Smooth muscle cell (in vitro differentiated cells): ENCODE data around the gene LTF. TPM values are rescaled to one million over a fixed set of nuclear protein-coding genes. Genes with fewer than 3 reads are reported as not detected.
"Not testable (repeated sequence)": the region's sequence is repeated elsewhere in the genome, so short reads cannot be mapped to it uniquely, and the experiment has no call there.

Source experiments
- DNase-seq: peaks from one replicate; lab custom pipeline; 2025; ENCODE audit not compliant: unreplicated experiment; lab: John Stamatoyannopoulos, UW
- H2AFZ ChIP-seq: fragments of 200-600 bp; sonication (generic); 2 replicates; pipeline ENCODE4 v1.6.0; 2016; ENCODE audit warnings: antibody characterized with exemption, low read depth, mild to moderate bottlenecking
- H3F3A ChIP-seq: fragments of 200-600 bp; sonication (generic); 2 replicates; pipeline ENCODE4 v1.6.0; 2017; ENCODE audit warnings: antibody characterized with exemption, low read depth
- H3K27ac ChIP-seq: fragments of 200-600 bp; sonication (generic); 2 replicates; pipeline ENCODE4 v1.5.1; 2016; ENCODE audit warnings: low read depth, mild to moderate bottlenecking
- H3K27me3 ChIP-seq: fragments of 200-600 bp; sonication (generic); 2 replicates; pipeline ENCODE4 v1.6.1; 2016; ENCODE audit warnings: low read depth, mild to moderate bottlenecking
- H3K36me3 ChIP-seq: fragments of 200-600 bp; sonication (generic); 2 replicates; pipeline ENCODE4 v1.5.1; 2016; ENCODE audit warnings: low read depth
- H3K4me1 ChIP-seq: fragments of 200-600 bp; sonication (generic); 2 replicates; pipeline ENCODE4 v1.5.1; 2016; ENCODE audit warnings: low read depth
- H3K4me2 ChIP-seq: fragments of 200-600 bp; sonication (generic); 2 replicates; pipeline ENCODE4 v1.6.0; 2016; ENCODE audit warnings: mild to moderate bottlenecking
- H3K4me3 ChIP-seq: fragments of 200-600 bp; sonication (generic); 2 replicates; pipeline ENCODE4 v1.5.1; 2016; ENCODE audit warnings: mild to moderate bottlenecking
- H3K79me2 ChIP-seq: fragments of 200-600 bp; sonication (generic); 2 replicates; pipeline ENCODE4 v1.6.0; 2016; ENCODE audit warnings: low read depth, mild to moderate bottlenecking
- H3K9ac ChIP-seq: fragments of 200-600 bp; sonication (generic); 2 replicates; pipeline ENCODE4 v1.6.0; 2016; ENCODE audit warnings: low read depth
- H3K9me3 ChIP-seq: fragments of 200-600 bp; sonication (generic); replicated peaks from 2 replicates; pipeline ENCODE4 v1.5.1; 2016; ENCODE audit warnings: low read depth
- H4K20me1 ChIP-seq: fragments of 200-600 bp; sonication (generic); 2 replicates; pipeline ENCODE4 v1.6.0; 2016; ENCODE audit warnings: low read depth
- CTCF ChIP-seq: fragments of 200-600 bp; sonication (generic); IDR thresholded peaks from 2 replicates; pipeline ENCODE4 v1.5.1; 2017; ENCODE audit warnings: borderline replicate concordance, mild to moderate bottlenecking, antibody characterized with exemption; ENCODE audit not compliant: insufficient read depth, poor library complexity, severe bottlenecking
- WGBS: methylation state at CpG from one replicate; pipeline ENCODE4 v1.1.7; 2016; ENCODE audit warnings: low lambda C conversion rate; 5-methylcytosine and 5-hydroxymethylcytosine counted together
- polyA plus RNA-seq: library from polyadenylated mRNA; unstranded; fragments of >200 nt; fragmentation: Nextera tagmentation; extraction: Ambion mirVana; gene quantifications from 2 replicates; pipeline ENCODE4 v1.2.1, GENCODE V29; 2016
- total RNA-seq: library from RNA; depleted of rRNA; stranded (reverse); fragments of >200 nt; gene quantifications from 2 replicates; pipeline ENCODE4 v1.2.3, GENCODE V29; 2014

LTF gene
- total and polyA plus RNA-seq, 2 experiments from 2014 or later = not detected

GRCh38 chr3:46438831-46439230 is 25.9 kb downstream of the LTF start:
- Histone ChIP-seq H3K4me1 (no peaks in the 10 kb centered on the region), H3K9me3 (no peaks in the 10 kb centered on the region), H3F3A (no peaks in the 10 kb centered on the region), H3K4me3 (no peak overlapping the region), H3K36me3 (no peaks in the 10 kb centered on the region), H2AFZ (no peak overlapping the region), H3K27ac (no peak overlapping the region), H3K27me3 (peaks cover 3% of the 10 kb centered on the region), H3K4me2 (no peak overlapping the region), H4K20me1 (no peaks in the 10 kb centered on the region), H3K9ac (no peak overlapping the region), H3K79me2 (no peaks in the 10 kb centered on the region)
- TF ChIP-seq CTCF = no peak
- WGBS = 89% methylated on average over 3 of the region's 3 CpGs
- DNase-seq = no peak

- H3K27ac ChIP-seq = no peak overlapping the region
- H3K4me2 ChIP-seq = no peak overlapping the region
- TF ChIP-seq CTCF = no peak
- H3F3A ChIP-seq = no peaks in the 10 kb centered on the region
- no peaks in the 10 kb centered on the region for H3K4me1 ChIP-seq
- 92% methylated on average over 3 of the region's 3 CpGs for WGBS
- no peaks in the 10 kb centered on the region for H4K20me1 ChIP-seq
- no peak overlapping the region for H3K9ac ChIP-seq
- no peak overlapping the region for H3K4me3 ChIP-seq
- H3K27me3 ChIP-seq = peaks cover 3% of the 10 kb centered on the region
- H3K9me3 ChIP-seq = no peaks in the 10 kb centered on the region
- no peak overlapping the region for H2AFZ ChIP-seq
- no peaks in the 10 kb centered on the region for H3K79me2 ChIP-seq
- no peak for DNase-seq
- no peaks in the 10 kb centered on the region for H3K36me3 ChIP-seq
Observed at GRCh38 chr3:46435081-46435726, 29.5 kb downstream of the LTF start.

- peaks cover 3% of the 10 kb centered on the region for H3K27me3 ChIP-seq
- no peak overlapping the region for H2AFZ ChIP-seq
- no peak overlapping the region for H3K4me3 ChIP-seq
- H3K27ac ChIP-seq = no peak overlapping the region
- H3K79me2 ChIP-seq = no peaks in the 10 kb centered on the region
- no peaks in the 10 kb centered on the region for H3F3A ChIP-seq
- no peaks in the 10 kb centered on the region for H3K36me3 ChIP-seq
- no peak for TF ChIP-seq CTCF
- H3K9me3 ChIP-seq = no peaks in the 10 kb centered on the region
- no peak for DNase-seq
- no peaks in the 10 kb centered on the region for H4K20me1 ChIP-seq
- no peaks in the 10 kb centered on the region for H3K4me1 ChIP-seq
- no peak overlapping the region for H3K4me2 ChIP-seq
- no peak overlapping the region for H3K9ac ChIP-seq
- WGBS = 95% methylated on average over 1 of the region's 1 CpG
Observed at GRCh38 chr3:46433841-46434240, 30.9 kb downstream of the LTF start.

GRCh38 chr3:46433118-46433517 is 31.6 kb downstream of the LTF start:
- not testable (repeated sequence) for H3K9ac ChIP-seq, H3K4me3 ChIP-seq, H3F3A ChIP-seq, H3K27me3 ChIP-seq, H3K27ac ChIP-seq, H3K4me2 ChIP-seq, H3K79me2 ChIP-seq, H3K36me3 ChIP-seq, H3K9me3 ChIP-seq, H4K20me1 ChIP-seq, H3K4me1 ChIP-seq, DNase-seq, H2AFZ ChIP-seq
- 52% methylated on average over 4 of the region's 4 CpGs for WGBS

- not testable (repeated sequence) for H3F3A ChIP-seq, H3K4me3 ChIP-seq, H3K4me2 ChIP-seq, H3K9ac ChIP-seq, H3K27ac ChIP-seq, H3K4me1 ChIP-seq, H2AFZ ChIP-seq, H3K9me3 ChIP-seq, H4K20me1 ChIP-seq, H3K27me3 ChIP-seq, DNase-seq, H3K79me2 ChIP-seq, H3K36me3 ChIP-seq
- 87% methylated on average over 5 of the region's 5 CpGs for WGBS
Observed at GRCh38 chr3:46431905-46432304, 32.8 kb downstream of the LTF start.

- not testable (repeated sequence) for H3K79me2 ChIP-seq, H4K20me1 ChIP-seq, H3K9me3 ChIP-seq, H3K4me1 ChIP-seq, H3K9ac ChIP-seq, H3K27me3 ChIP-seq, H2AFZ ChIP-seq, H3F3A ChIP-seq, H3K4me2 ChIP-seq, DNase-seq, H3K27ac ChIP-seq, H3K36me3 ChIP-seq, H3K4me3 ChIP-seq
- 96% methylated on average over 1 of the region's 1 CpG for WGBS
Observed at GRCh38 chr3:46430879-46431278, 33.8 kb downstream of the LTF start.
